PFSK-1 (cell line): Measurements from ENCODE around the gene LCN12.

Experiments
- FOXP2 ChIP-seq: optimal IDR thresholded peaks from 2 replicates; pipeline ENCODE3; 2011; ENCODE audit warnings: borderline replicate concordance, control low read depth, inconsistent platforms; ENCODE audit not compliant: insufficient read depth; ENCODE audit errors: extremely low read length, extremely low read depth
- POLR2AphosphoS5 ChIP-seq: IDR thresholded peaks from 2 replicates; pipeline ENCODE4 v1.6.1; 2012; ENCODE audit warnings: low read depth, mild to moderate bottlenecking, control low read depth, low read length, moderate library complexity
- SIN3A ChIP-seq: IDR thresholded peaks from 2 replicates; pipeline ENCODE4 v1.6.1; 2012; ENCODE audit warnings: mild to moderate bottlenecking, low read length, moderate library complexity, borderline replicate concordance; ENCODE audit not compliant: insufficient read depth
- TAF1 ChIP-seq: IDR thresholded peaks from 2 replicates; pipeline ENCODE4 v1.6.1; 2012; ENCODE audit warnings: low read length, control low read depth, borderline replicate concordance; ENCODE audit not compliant: insufficient read depth
- TF ChIP-seq, protein P1 (sequence below), 2 experiments: IDR thresholded peaks; 2 replicates each; pipeline versions ENCODE4 v1.6.1 to v1.8.0; 2011 to 2012; ENCODE audit warnings: low read depth in 2 of 2, low read length in 2 of 2, control low read depth in 1 of 2, inconsistent platforms in 1 of 2, mild to moderate bottlenecking in 1 of 2, moderate library complexity in 1 of 2; ENCODE audit not compliant: insufficient read depth in 1 of 2

DNA sequence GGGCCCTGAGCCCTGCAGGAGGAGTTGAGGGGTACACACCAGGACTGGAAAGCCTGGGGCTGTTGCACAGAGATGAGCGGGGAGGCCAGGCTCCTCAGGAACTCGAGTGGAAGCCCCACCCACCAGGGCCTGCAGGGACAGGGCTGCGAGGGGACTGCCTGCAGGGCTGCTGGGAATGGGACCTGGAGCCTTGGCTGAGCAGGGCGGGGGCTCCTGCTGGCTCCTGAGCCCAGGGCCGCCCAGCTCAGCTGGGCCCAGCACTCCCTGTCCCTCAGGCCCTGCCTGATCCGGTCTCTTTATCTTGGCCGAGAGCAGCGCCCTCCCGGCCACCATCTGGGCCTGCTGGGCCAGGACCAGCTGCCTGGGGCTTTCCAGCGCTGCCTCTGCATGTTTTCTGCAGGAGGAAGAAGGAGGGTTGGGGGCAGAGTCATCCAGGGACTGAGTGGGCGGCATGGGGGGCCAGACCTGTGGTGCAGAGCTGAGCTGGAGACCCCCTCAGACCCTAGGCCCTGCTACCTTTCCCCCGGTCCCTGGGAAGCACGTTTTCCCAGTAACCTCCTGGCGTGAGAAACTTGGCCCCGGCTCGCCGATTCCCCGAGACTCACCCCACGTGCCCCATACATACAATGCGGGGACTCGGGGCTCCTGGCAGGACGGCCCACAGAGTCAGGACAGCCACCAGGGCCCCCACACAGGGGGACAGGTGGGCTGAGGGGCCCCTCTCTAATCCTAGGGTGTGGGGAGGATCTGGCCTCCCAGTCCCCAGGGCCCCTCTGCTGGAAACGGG lies 9.4 kb downstream of the LCN12 start:
- TF ChIP-seq POLR2AphosphoS5, result no peak
- no peak for TF ChIP-seq FOXP2
- no peak for TF ChIP-seq TAF1
- TF ChIP-seq SIN3A, result no peak
- TF ChIP-seq, protein P1, sequence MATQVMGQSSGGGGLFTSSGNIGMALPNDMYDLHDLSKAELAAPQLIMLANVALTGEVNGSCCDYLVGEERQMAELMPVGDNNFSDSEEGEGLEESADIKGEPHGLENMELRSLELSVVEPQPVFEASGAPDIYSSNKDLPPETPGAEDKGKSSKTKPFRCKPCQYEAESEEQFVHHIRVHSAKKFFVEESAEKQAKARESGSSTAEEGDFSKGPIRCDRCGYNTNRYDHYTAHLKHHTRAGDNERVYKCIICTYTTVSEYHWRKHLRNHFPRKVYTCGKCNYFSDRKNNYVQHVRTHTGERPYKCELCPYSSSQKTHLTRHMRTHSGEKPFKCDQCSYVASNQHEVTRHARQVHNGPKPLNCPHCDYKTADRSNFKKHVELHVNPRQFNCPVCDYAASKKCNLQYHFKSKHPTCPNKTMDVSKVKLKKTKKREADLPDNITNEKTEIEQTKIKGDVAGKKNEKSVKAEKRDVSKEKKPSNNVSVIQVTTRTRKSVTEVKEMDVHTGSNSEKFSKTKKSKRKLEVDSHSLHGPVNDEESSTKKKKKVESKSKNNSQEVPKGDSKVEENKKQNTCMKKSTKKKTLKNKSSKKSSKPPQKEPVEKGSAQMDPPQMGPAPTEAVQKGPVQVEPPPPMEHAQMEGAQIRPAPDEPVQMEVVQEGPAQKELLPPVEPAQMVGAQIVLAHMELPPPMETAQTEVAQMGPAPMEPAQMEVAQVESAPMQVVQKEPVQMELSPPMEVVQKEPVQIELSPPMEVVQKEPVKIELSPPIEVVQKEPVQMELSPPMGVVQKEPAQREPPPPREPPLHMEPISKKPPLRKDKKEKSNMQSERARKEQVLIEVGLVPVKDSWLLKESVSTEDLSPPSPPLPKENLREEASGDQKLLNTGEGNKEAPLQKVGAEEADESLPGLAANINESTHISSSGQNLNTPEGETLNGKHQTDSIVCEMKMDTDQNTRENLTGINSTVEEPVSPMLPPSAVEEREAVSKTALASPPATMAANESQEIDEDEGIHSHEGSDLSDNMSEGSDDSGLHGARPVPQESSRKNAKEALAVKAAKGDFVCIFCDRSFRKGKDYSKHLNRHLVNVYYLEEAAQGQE (IDR thresholded peaks at IDR 0.05; ENCODE audit: insufficient read depth in 1 of 2, low read depth in 2 of 2, low read length in 2 of 2), result no peak
